WTC11 (cell line): Measurements from ENCODE around the gene ACSS2. TPM values are rescaled to one million over a fixed set of nuclear protein-coding genes. Genes with fewer than 3 reads are reported as not detected.

Source experiments
- ATAC-seq: fragments of 200-7000 bp; cut with Tn5 transposase; 2 replicates; pipeline ENCODE4 v1.10.0; 2021; ENCODE audit warnings: mild to moderate bottlenecking, moderate library complexity
- CTCF ChIA-PET: fragments of 300-600 bp; sonication (Branson Sonifier 250); formaldehyde crosslinking; loops from one replicate; lab custom pipeline; 2021; ENCODE audit warnings: antibody characterized with exemption; lab: Charles Lee
- POLR2A ChIA-PET: fragments of 350-600 bp; sonication (Branson Sonifier 250); formaldehyde crosslinking; loops from one replicate; lab custom pipeline; 2021; ENCODE audit warnings: antibody characterized with exemption; lab: Charles Lee
- DNase-seq: peaks from one replicate; pipeline ENCODE4 v3.0.0; 2021; ENCODE audit warnings: low spot score
- H3K27ac Mint-ChIP-seq: 2 replicates; pipeline ENCODE4 v1.8.0; 2021; ENCODE audit warnings: mixed read lengths
- H3K27me3 Mint-ChIP-seq: 2 replicates; pipeline ENCODE4 v1.8.0; 2021; ENCODE audit warnings: low read depth, mild to moderate bottlenecking, moderate library complexity, mixed read lengths
- H3K36me3 Mint-ChIP-seq: 2 replicates; pipeline ENCODE4 v1.8.0; 2021; ENCODE audit warnings: mixed read lengths
- H3K4me1 Mint-ChIP-seq: 2 replicates; pipeline ENCODE4 v1.8.0; 2022; ENCODE audit warnings: mixed read lengths
- H3K4me3 Mint-ChIP-seq: 2 replicates; pipeline ENCODE4 v1.8.0; 2021; ENCODE audit warnings: mild to moderate bottlenecking, moderate library complexity, mixed read lengths
- H3K9me3 Mint-ChIP-seq: 2 replicates; pipeline ENCODE4 v1.8.0; 2021; ENCODE audit warnings: mixed read lengths
- CREM ChIP-seq: sonication (generic); formaldehyde crosslinking; IDR thresholded peaks from 2 replicates; pipeline ENCODE4 v1.8.1; 2022; ENCODE audit warnings: mild to moderate bottlenecking, missing genetic modification reagents, moderate library complexity
- EMX1 ChIP-seq: fragments of 250-450 bp; sonication (Bioruptor Pico); IDR thresholded peaks from 2 replicates; pipeline ENCODE4 v1.8.0; 2021; ENCODE audit warnings: mild to moderate bottlenecking
- ERG ChIP-seq: fragments of 250-450 bp; sonication (Bioruptor Pico); IDR thresholded peaks from 2 replicates; pipeline ENCODE4 v1.8.0; 2021; ENCODE audit warnings: mild to moderate bottlenecking
- FOXK1 ChIP-seq: sonication (generic); formaldehyde crosslinking; IDR thresholded peaks from 2 replicates; pipeline ENCODE4 v1.8.0; 2022; ENCODE audit warnings: mild to moderate bottlenecking, moderate library complexity, missing genetic modification reagents
- FOXP4 ChIP-seq: sonication (generic); formaldehyde crosslinking; IDR thresholded peaks from 2 replicates; pipeline ENCODE4 v1.8.0; 2022; ENCODE audit warnings: mild to moderate bottlenecking, missing genetic modification reagents
- GRHL2 ChIP-seq: fragments of 250-450 bp; sonication (Bioruptor Pico); IDR thresholded peaks from 2 replicates; pipeline ENCODE4 v1.8.0; 2022; ENCODE audit warnings: mild to moderate bottlenecking, moderate library complexity; ENCODE audit not compliant: insufficient replicate concordance, severe bottlenecking
- JAZF1 ChIP-seq: fragments of 250-450 bp; sonication (Bioruptor Pico); IDR thresholded peaks from 2 replicates; pipeline ENCODE4 v1.9.0; 2021; ENCODE audit warnings: moderate library complexity, mild to moderate bottlenecking, inconsistent platforms
- NFE2L1 ChIP-seq: sonication (generic); formaldehyde crosslinking; IDR thresholded peaks from 2 replicates; pipeline ENCODE4 v1.8.1; 2023; ENCODE audit warnings: missing genetic modification reagents
- NR1H2 ChIP-seq: sonication (generic); formaldehyde crosslinking; IDR thresholded peaks from 2 replicates; pipeline ENCODE4 v1.9.0; 2021; ENCODE audit warnings: mild to moderate bottlenecking, moderate library complexity, missing genetic modification reagents
- NR3C1 ChIP-seq: sonication (generic); formaldehyde crosslinking; conservative IDR thresholded peaks from 2 replicates; pipeline ENCODE4 v1.8.1; 2023; ENCODE audit warnings: low read depth, mild to moderate bottlenecking, missing genetic modification reagents
- RELA ChIP-seq: sonication (generic); formaldehyde crosslinking; IDR thresholded peaks from 2 replicates; pipeline ENCODE4 v1.8.1; 2022; ENCODE audit warnings: missing genetic modification reagents, mild to moderate bottlenecking, borderline replicate concordance
- SMAD3 ChIP-seq: sonication (generic); formaldehyde crosslinking; IDR thresholded peaks from 2 replicates; pipeline ENCODE4 v1.8.0; 2022; ENCODE audit warnings: missing genetic modification reagents, mild to moderate bottlenecking, borderline replicate concordance
- TEAD1 ChIP-seq: sonication (generic); formaldehyde crosslinking; IDR thresholded peaks from 2 replicates; pipeline ENCODE4 v1.8.0; 2022; ENCODE audit warnings: mild to moderate bottlenecking, missing genetic modification reagents
- TEAD4 ChIP-seq: sonication (generic); formaldehyde crosslinking; IDR thresholded peaks from 2 replicates; pipeline ENCODE4 v1.8.0; 2022; ENCODE audit warnings: mild to moderate bottlenecking, missing genetic modification reagents
- ZNF263 ChIP-seq: sonication (generic); formaldehyde crosslinking; IDR thresholded peaks from 2 replicates; pipeline ENCODE4 v1.8.1; 2022; ENCODE audit warnings: low read depth, mild to moderate bottlenecking, moderate library complexity, missing genetic modification reagents
- ZNF281 ChIP-seq: sonication (generic); formaldehyde crosslinking; IDR thresholded peaks from 2 replicates; pipeline ENCODE4 v1.8.0; 2023; ENCODE audit warnings: mild to moderate bottlenecking, missing genetic modification reagents
- ZNF423 ChIP-seq: fragments of 250-450 bp; sonication (Bioruptor Pico); IDR thresholded peaks from 2 replicates; pipeline ENCODE4 v2.1.2; 2022; ENCODE audit warnings: mild to moderate bottlenecking, moderate library complexity
- total RNA-seq: library from RNA; stranded (reverse); gene quantifications from 3 replicates; pipeline ENCODE4 v1.2.3, GENCODE V29; 2021
- TF ChIP-seq, protein P1 (sequence below): sonication (generic); formaldehyde crosslinking; IDR thresholded peaks from 2 replicates; pipeline ENCODE4 v1.8.1; 2023; ENCODE audit warnings: mild to moderate bottlenecking, missing genetic modification reagents, moderate library complexity
- TF ChIP-seq, protein P2 (sequence below): sonication (generic); formaldehyde crosslinking; conservative IDR thresholded peaks from 2 replicates; pipeline ENCODE4 v1.8.1; 2023; ENCODE audit warnings: mild to moderate bottlenecking, low read depth, missing genetic modification reagents, moderate library complexity

Gene ACSS2
- total RNA-seq, 1 experiment from 2014 or later: 28.9 TPM

DNA sequence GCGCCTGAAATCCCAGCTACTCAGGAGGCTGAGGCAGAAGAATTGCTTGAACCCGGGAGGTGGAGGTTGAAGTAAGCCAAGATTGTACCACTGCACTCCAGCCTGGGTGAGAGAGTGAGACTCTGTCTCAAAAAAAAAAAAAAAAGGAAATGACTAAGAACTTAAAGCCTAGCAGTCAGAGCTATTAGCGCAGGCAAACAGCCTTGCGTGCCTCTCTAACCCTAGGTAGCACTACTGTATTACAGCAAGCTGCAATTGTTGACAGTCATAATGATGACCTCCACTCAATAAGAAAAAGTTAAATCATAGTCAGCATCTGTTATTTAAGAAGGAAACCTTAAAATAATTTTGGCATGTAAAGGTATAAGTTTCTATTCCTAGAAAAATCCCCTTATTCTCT is 64.8 kb downstream of the ACSS2 start (continued):
- TF ChIP-seq FOXP4 (CRISPR knock-in tag): no peak
- TF ChIP-seq, protein P1, sequence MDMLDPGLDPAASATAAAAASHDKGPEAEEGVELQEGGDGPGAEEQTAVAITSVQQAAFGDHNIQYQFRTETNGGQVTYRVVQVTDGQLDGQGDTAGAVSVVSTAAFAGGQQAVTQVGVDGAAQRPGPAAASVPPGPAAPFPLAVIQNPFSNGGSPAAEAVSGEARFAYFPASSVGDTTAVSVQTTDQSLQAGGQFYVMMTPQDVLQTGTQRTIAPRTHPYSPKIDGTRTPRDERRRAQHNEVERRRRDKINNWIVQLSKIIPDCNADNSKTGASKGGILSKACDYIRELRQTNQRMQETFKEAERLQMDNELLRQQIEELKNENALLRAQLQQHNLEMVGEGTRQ (CRISPR knock-in tag): no peak
- TF ChIP-seq EMX1: no peak

- POLR2A ChIA-PET: no interaction called here
- ATAC-seq (no peak), DNase-seq (no peak)
- Mint-ChIP-seq H3K27ac (no peak overlapping the region), H3K4me3 (no peak overlapping the region), H3K4me1 (no peaks in the 10 kb centered on the region), H3K27me3 (no peaks in the 10 kb centered on the region), H3K9me3 (no peaks in the 10 kb centered on the region), H3K36me3 (peaks cover 45% of the 10 kb centered on the region)
- TF ChIP-seq GRHL2 (no peak), TEAD1 (no peak), FOXK1 (CRISPR knock-in tag) (no peak), JAZF1 (no peak), TEAD4 (CRISPR knock-in tag) (no peak), CREM (no peak), ZNF423 (CRISPR knock-in tag) (no peak), RELA (CRISPR knock-in tag) (no peak), NR1H2 (CRISPR knock-in tag) (no peak), SMAD3 (CRISPR knock-in tag) (no peak), ERG (no peak), NFE2L1 (CRISPR knock-in tag) (no peak), FOXP4 (CRISPR knock-in tag) (no peak), ZNF263 (CRISPR knock-in tag) (no peak), NR3C1 (CRISPR knock-in tag) (no peak), ZNF281 (CRISPR knock-in tag) (no peak)
- TF ChIP-seq, protein P2, sequence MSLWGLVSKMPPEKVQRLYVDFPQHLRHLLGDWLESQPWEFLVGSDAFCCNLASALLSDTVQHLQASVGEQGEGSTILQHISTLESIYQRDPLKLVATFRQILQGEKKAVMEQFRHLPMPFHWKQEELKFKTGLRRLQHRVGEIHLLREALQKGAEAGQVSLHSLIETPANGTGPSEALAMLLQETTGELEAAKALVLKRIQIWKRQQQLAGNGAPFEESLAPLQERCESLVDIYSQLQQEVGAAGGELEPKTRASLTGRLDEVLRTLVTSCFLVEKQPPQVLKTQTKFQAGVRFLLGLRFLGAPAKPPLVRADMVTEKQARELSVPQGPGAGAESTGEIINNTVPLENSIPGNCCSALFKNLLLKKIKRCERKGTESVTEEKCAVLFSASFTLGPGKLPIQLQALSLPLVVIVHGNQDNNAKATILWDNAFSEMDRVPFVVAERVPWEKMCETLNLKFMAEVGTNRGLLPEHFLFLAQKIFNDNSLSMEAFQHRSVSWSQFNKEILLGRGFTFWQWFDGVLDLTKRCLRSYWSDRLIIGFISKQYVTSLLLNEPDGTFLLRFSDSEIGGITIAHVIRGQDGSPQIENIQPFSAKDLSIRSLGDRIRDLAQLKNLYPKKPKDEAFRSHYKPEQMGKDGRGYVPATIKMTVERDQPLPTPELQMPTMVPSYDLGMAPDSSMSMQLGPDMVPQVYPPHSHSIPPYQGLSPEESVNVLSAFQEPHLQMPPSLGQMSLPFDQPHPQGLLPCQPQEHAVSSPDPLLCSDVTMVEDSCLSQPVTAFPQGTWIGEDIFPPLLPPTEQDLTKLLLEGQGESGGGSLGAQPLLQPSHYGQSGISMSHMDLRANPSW (CRISPR knock-in tag): no peak
- TF ChIP-seq, protein P1 (CRISPR knock-in tag): no peak
- CTCF ChIA-PET: no interaction called here
Observed at GRCh38 chr20:34942301-34942700, 65.9 kb downstream of the ACSS2 start.
